Activated naive CD8-positive, alpha-beta T cell (primary cell): ENCODE data around the gene ATG2B.

Experiments used
- H3K27ac Mint-ChIP-seq: one replicate; pipeline ENCODE4 v1.8.0; 2021; ENCODE audit warnings: mixed read lengths
- H3K27me3 Mint-ChIP-seq: one replicate; pipeline ENCODE4 v1.8.0; 2021; ENCODE audit warnings: mixed read lengths
- H3K36me3 Mint-ChIP-seq: one replicate; pipeline ENCODE4 v1.8.0; 2021; ENCODE audit warnings: mixed read lengths
- H3K4me1 Mint-ChIP-seq: one replicate; pipeline ENCODE4 v1.8.0; 2021; ENCODE audit warnings: low read depth, mixed read lengths
- H3K4me3 Mint-ChIP-seq: one replicate; pipeline ENCODE4 v1.8.0; 2021; ENCODE audit warnings: mild to moderate bottlenecking, mixed read lengths
- H3K9me3 Mint-ChIP-seq: one replicate; pipeline ENCODE4 v1.8.0; 2021; ENCODE audit warnings: low read depth, mixed read lengths

The ATG2B gene

GRCh38 chr14:96309133-96309895 is 53.8 kb downstream of the ATG2B start:
- no peak overlapping the region for H3K4me3 Mint-ChIP-seq

DNA sequence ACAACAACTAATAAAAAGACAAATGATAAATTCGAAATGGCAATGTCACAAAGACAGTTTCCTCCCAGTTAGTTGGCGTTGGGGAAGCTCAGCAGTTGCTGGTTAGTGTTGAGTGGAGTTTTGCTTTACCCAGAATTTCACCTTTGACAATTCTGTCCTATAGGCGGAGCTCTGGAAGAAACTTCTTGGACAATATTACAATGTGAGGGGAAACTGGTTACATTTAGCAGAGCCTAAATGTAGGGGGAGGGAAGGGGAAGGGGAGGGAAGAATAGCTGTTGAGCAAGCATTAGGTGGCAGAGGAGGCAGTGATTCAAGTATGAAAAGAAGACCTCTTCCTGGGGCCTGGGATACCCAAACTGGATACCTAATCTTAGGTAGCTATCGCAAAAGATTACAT is 55.7 kb downstream of the ATG2B start:
- Mint-ChIP-seq H3K27me3 (no peaks in the 10 kb centered on the region), H3K27ac (no peak overlapping the region), H3K4me3 (no peak overlapping the region), H3K4me1 (no peaks in the 10 kb centered on the region), H3K9me3 (no peaks in the 10 kb centered on the region), H3K36me3 (peaks cover 7% of the 10 kb centered on the region)

More at GRCh38 chr14:96309133-96309895, 53.8 kb downstream of the ATG2B start:
- H3K27me3 Mint-ChIP-seq, result no peaks in the 10 kb centered on the region
- no peaks in the 10 kb centered on the region for H3K4me1 Mint-ChIP-seq
- H3K27ac Mint-ChIP-seq, result no peak overlapping the region
- H3K9me3 Mint-ChIP-seq, result no peaks in the 10 kb centered on the region
- peaks cover 15% of the 10 kb centered on the region for H3K36me3 Mint-ChIP-seq

GRCh38 chr14:96304956-96305355 is 58.2 kb downstream of the ATG2B start:
- Mint-ChIP-seq H3K27me3 (no peaks in the 10 kb centered on the region), H3K27ac (no peak overlapping the region), H3K36me3 (peaks cover 7% of the 10 kb centered on the region), H3K4me1 (no peaks in the 10 kb centered on the region), H3K4me3 (no peak overlapping the region), H3K9me3 (no peaks in the 10 kb centered on the region)

DNA sequence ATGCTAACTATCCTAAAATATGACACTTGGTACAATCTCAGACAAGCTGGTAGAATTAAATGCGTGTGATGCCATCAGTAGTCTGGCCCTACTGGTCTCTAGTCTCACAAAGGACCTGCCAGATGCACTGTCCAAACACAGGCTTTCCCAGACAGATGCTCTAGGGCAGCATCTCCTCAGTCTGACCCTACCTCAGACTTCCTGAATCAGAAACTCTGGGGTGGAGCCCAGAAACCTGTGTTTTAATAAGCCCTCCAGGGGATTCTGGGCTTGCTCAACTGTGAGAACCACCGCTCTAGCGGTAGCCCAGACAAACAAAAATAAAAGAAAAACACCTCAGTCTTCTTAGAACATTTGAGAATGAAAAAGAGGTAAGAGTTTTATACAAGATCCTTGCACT is 59.2 kb downstream of the ATG2B start:
- no peaks in the 10 kb centered on the region for H3K4me1 Mint-ChIP-seq
- H3K27me3 Mint-ChIP-seq, result no peaks in the 10 kb centered on the region
- peaks cover 5% of the 10 kb centered on the region for H3K36me3 Mint-ChIP-seq
- no peaks in the 10 kb centered on the region for H3K9me3 Mint-ChIP-seq
- H3K4me3 Mint-ChIP-seq, result no peak overlapping the region
- no peak overlapping the region for H3K27ac Mint-ChIP-seq

DNA sequence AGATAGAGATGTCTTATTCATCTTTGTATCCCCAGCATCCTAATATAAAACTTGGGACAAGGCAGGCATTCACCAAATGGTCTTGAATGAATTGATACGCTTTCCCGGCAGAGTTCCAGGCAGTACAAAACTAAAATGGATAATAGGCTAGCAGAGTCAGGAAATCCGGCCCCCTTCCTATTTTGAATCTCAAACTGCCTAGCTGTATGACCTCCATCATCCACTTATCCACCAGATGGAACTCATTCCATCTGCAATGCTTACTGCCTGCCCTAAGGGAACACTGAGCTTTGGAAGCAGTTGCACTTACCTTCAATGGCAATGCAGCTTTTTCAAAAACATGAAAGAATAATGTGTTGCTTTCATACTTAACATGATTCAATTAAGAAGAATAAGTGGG is 63.7 kb downstream of the ATG2B start:
- no peak overlapping the region for H3K27ac Mint-ChIP-seq
- no peaks in the 10 kb centered on the region for H3K27me3 Mint-ChIP-seq
- H3K4me3 Mint-ChIP-seq, result no peak overlapping the region
- H3K4me1 Mint-ChIP-seq, result no peaks in the 10 kb centered on the region
- H3K36me3 Mint-ChIP-seq, result peaks cover 1% of the 10 kb centered on the region
- H3K9me3 Mint-ChIP-seq, result no peaks in the 10 kb centered on the region

- H3K27me3 Mint-ChIP-seq, result no peaks in the 10 kb centered on the region
- H3K9me3 Mint-ChIP-seq, result no peaks in the 10 kb centered on the region
- no peaks in the 10 kb centered on the region for H3K4me1 Mint-ChIP-seq
- H3K27ac Mint-ChIP-seq, result no peak overlapping the region
- no peak overlapping the region for H3K4me3 Mint-ChIP-seq
- H3K36me3 Mint-ChIP-seq, result peaks cover 6% of the 10 kb centered on the region
Observed at GRCh38 chr14:96297997-96298515, 65.1 kb downstream of the ATG2B start.

- Mint-ChIP-seq H3K36me3 (peaks cover 8% of the 10 kb centered on the region), H3K4me1 (no peaks in the 10 kb centered on the region), H3K4me3 (no peak overlapping the region), H3K9me3 (no peaks in the 10 kb centered on the region), H3K27me3 (no peaks in the 10 kb centered on the region), H3K27ac (no peak overlapping the region)
Observed at GRCh38 chr14:96297000-96297399, 66.1 kb downstream of the ATG2B start.

DNA sequence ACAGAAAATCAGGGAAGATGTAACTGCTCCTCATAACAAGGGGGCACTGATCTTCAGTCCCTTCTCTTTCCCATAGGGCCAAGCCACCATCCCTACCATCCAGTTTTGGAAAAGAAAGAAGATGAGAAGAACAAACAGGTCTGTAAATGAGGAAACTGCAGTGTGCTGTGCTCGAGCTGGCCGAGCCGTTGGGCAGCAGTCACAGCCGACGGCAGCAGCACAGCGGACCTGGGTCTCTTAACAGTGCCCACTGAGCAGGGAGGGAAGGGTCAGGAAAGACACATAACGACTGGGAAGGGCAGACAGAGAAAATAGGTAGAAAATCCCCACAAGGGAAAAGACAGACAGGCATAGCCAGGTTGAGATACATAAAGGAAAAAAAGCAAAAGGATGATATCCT is 68.9 kb downstream of the ATG2B start:
- Mint-ChIP-seq H3K4me3 (no peak overlapping the region), H3K27me3 (no peaks in the 10 kb centered on the region), H3K36me3 (peaks cover 8% of the 10 kb centered on the region), H3K27ac (no peak overlapping the region), H3K9me3 (no peaks in the 10 kb centered on the region), H3K4me1 (no peaks in the 10 kb centered on the region)

DNA sequence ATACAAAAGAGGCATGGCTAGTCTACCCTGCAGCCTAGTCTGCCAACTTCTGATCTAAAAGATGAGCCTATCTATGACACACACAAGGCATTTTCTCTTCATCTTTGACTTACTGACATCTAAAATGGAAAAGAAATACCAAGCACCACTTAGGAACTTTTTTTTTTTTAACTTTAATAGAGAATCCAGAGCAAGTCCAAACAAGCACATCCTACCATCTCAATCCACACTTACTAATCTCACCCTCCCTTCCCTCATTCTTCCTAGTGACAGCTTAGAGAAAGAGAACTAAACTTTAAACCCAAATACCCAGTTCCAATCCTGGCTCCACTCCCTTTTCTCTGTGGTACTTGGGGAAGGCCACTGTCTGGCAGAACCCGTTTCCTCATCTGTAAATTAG is 75.3 kb downstream of the ATG2B start:
- H3K36me3 Mint-ChIP-seq, result peaks cover 9% of the 10 kb centered on the region
- no peaks in the 10 kb centered on the region for H3K4me1 Mint-ChIP-seq
- H3K9me3 Mint-ChIP-seq, result no peaks in the 10 kb centered on the region
- no peak overlapping the region for H3K4me3 Mint-ChIP-seq
- H3K27me3 Mint-ChIP-seq, result no peaks in the 10 kb centered on the region
- no peak overlapping the region for H3K27ac Mint-ChIP-seq

DNA sequence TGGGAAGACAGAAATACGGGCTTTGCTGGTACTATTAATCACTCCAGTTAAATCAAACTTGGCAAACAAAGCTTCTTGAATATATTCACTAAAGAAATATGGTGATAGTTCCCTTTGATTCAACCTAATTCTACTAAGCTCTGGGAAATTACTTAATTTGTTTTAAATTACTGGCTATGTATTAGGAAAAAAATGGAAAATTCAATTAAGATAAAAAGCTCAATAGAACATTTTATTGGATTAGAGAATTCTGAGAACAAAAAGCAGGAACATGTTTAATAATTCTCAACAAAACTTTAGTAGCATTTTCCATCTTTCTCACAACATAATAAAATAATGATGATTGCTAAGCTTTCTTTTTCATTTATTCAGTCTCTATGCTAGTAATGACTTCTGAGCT is 76.9 kb downstream of the ATG2B start:
- Mint-ChIP-seq H3K4me1 (no peaks in the 10 kb centered on the region), H3K9me3 (no peaks in the 10 kb centered on the region), H3K27me3 (no peaks in the 10 kb centered on the region), H3K36me3 (peaks cover 9% of the 10 kb centered on the region), H3K4me3 (no peak overlapping the region), H3K27ac (no peak overlapping the region)

- no peak overlapping the region for H3K4me3 Mint-ChIP-seq
- H3K9me3 Mint-ChIP-seq, result no peaks in the 10 kb centered on the region
- H3K27ac Mint-ChIP-seq, result no peak overlapping the region
- H3K4me1 Mint-ChIP-seq, result no peaks in the 10 kb centered on the region
- no peaks in the 10 kb centered on the region for H3K27me3 Mint-ChIP-seq
- H3K36me3 Mint-ChIP-seq, result peaks cover 9% of the 10 kb centered on the region
Observed at GRCh38 chr14:96285667-96286066, 77.5 kb downstream of the ATG2B start.

GRCh38 chr14:96284430-96284829 is 78.7 kb downstream of the ATG2B start:
- Mint-ChIP-seq H3K4me1 (no peaks in the 10 kb centered on the region), H3K9me3 (no peaks in the 10 kb centered on the region), H3K27ac (no peak overlapping the region), H3K27me3 (no peaks in the 10 kb centered on the region), H3K4me3 (no peak overlapping the region), H3K36me3 (peaks cover 9% of the 10 kb centered on the region)

DNA sequence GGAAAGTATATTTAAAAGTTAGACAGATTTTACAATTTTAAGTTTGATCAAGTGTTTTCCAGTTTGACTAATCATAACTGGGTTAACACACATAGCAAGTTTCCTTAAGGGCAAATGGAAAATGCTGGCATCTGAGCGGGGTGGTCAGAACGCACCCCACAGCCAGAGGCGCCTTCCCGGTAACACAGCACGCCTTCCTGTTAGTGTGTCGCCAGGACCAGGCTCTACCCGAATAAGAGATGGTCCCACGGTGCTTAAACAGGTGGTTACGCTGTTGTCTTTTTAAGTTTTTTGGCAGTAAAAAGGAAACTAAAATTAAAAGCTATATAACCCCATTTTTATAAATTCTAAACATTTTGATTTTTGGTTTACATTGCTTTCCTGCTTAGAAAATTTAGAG is 79.1 kb downstream of the ATG2B start:
- Mint-ChIP-seq H3K9me3 (no peaks in the 10 kb centered on the region), H3K4me1 (no peaks in the 10 kb centered on the region), H3K4me3 (no peak overlapping the region), H3K36me3 (peaks cover 9% of the 10 kb centered on the region), H3K27me3 (no peaks in the 10 kb centered on the region), H3K27ac (no peak overlapping the region)

DNA sequence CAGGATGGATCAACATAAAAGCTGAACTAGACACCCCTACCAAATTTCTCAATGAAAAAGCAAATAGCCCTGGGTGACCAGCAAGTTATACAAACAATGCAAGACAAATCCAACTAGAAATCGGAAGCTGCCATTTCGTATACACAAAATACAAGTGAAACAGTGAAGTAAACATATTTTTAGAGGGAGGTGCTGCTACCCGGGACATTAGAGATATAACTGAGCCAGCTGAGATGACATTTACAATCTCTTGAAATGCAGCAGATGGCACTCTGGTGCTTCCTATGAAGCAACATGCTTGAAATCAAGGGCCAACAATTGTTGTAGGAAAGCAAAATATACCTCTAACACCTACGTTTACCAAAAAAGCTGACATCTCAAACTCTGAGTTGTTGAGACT is 81.7 kb downstream of the ATG2B start:
- no peaks in the 10 kb centered on the region for H3K4me1 Mint-ChIP-seq
- no peaks in the 10 kb centered on the region for H3K27me3 Mint-ChIP-seq
- peaks cover 4% of the 10 kb centered on the region for H3K9me3 Mint-ChIP-seq
- peaks cover 9% of the 10 kb centered on the region for H3K36me3 Mint-ChIP-seq
- H3K4me3 Mint-ChIP-seq, result no peak overlapping the region
- no peak overlapping the region for H3K27ac Mint-ChIP-seq

DNA sequence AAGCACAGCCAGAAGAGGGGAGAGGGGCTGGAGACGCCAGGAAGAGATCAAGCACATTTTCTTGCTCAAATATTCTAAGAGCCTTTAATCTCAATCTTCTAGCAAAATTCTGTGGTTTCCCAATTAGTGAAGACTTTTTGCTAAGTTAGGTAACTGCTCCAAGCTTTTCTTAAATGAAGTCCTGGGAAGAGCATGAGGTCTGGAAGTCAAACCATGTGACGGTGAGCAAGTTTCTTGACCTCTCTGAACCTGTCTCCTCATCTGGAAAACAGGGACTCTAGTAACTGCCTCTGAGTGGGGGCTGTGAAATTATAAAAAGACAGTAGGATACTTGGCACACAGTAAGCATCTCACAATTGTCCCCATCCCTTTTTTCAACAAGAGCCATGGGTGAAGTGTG is 83.0 kb downstream of the ATG2B start:
- Mint-ChIP-seq H3K9me3 (peaks cover 4% of the 10 kb centered on the region), H3K4me3 (no peak overlapping the region), H3K36me3 (peaks cover 4% of the 10 kb centered on the region), H3K27me3 (no peaks in the 10 kb centered on the region), H3K27ac (no peak overlapping the region), H3K4me1 (no peaks in the 10 kb centered on the region)

DNA sequence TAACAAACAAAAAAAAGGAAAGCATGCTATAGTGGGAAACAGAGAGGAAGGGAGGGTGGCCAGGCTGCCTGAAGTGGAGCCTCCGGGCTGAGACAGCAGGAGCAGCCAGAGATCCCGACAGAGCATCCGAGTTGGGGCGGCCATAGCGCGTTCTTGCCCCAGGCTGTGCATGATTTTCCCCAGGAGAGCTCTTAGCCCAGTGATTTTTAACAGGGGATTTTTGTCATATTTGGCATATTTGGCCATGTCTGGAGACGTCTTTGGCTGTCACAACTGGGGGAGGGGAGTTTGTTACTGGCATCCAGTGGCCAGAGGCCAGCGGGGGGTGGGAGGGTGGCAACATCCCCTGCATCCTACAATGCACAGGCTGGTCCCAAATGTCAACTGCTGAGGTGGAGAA is 83.6 kb downstream of the ATG2B start:
- Mint-ChIP-seq H3K9me3 (peaks cover 4% of the 10 kb centered on the region), H3K27me3 (no peaks in the 10 kb centered on the region), H3K36me3 (no peaks in the 10 kb centered on the region), H3K27ac (no peak overlapping the region), H3K4me1 (no peaks in the 10 kb centered on the region), H3K4me3 (no peak overlapping the region)
